Panc1 (cell line): ENCODE measurements around the gene DOK6. TPM values are rescaled to one million over a fixed set of nuclear protein-coding genes. Genes with fewer than 3 reads are reported as not detected.

Experiments used
- ATAC-seq: fragments of 200-7000 bp; cut with Tn5 transposase; 2 replicates; pipeline ENCODE4 v1.9.1; 2020; ENCODE audit warnings: mild to moderate bottlenecking, moderate library complexity
- BruUV-seq: library from RNA; stranded (reverse); fragments of 400-500 nt; replicated peaks from 2 replicates; lab custom pipeline; 2021; lab: Mats Ljungman, UMichigan
- CTCF ChIA-PET: fragments of 300-600 bp; sonication (Branson Sonifier 250); formaldehyde crosslinking; loops from one replicate; lab custom pipeline; 2022; ENCODE audit warnings: antibody characterized with exemption; lab: Charles Lee
- POLR2A ChIA-PET: fragments of 300-600 bp; sonication (Branson Sonifier 250); formaldehyde crosslinking; loops from one replicate; lab custom pipeline; 2022; ENCODE audit warnings: antibody characterized with exemption; lab: Charles Lee
- DNase-seq: peaks from one replicate; pipeline ENCODE4 v3.0.0-alpha.2; 2010; ENCODE audit warnings: low read depth, low spot score
- H3K27ac ChIP-seq: 2 replicates; pipeline ENCODE4 v1.5.1; 2011; ENCODE audit warnings: mild to moderate bottlenecking, low read length, inconsistent platforms
- H3K27me3 ChIP-seq: fragments of 200-500 bp; sonication (Bioruptor generic); 2 replicates; pipeline ENCODE4 v1.6.0; 2014; ENCODE audit warnings: low read length, inconsistent platforms; ENCODE audit not compliant: control insufficient read depth, insufficient read depth
- H3K36me3 ChIP-seq: fragments of 200-500 bp; sonication (Bioruptor generic); 2 replicates; pipeline ENCODE4 v1.5.1; 2014; ENCODE audit warnings: inconsistent platforms, mild to moderate bottlenecking, low read length, moderate library complexity; ENCODE audit not compliant: control insufficient read depth, insufficient read depth
- H3K4me1 ChIP-seq: 2 replicates; pipeline ENCODE4 v1.5.1; 2011; ENCODE audit warnings: inconsistent platforms, mild to moderate bottlenecking, low read length, moderate library complexity; ENCODE audit not compliant: control insufficient read depth, insufficient read depth
- H3K4me3 ChIP-seq, 2 experiments: 2 replicates each; pipeline ENCODE4 v1.5.1; 2011 to 2012; ENCODE audit warnings: low read depth in 2 of 2, low read length in 2 of 2, mild to moderate bottlenecking in 2 of 2, inconsistent platforms in 1 of 2, moderate library complexity in 1 of 2
- H3K9me3 ChIP-seq: fragments of 200-500 bp; sonication (Bioruptor generic); 2 replicates; pipeline ENCODE4 v1.5.1; 2014; ENCODE audit warnings: low read depth, mild to moderate bottlenecking, inconsistent platforms, low read length, moderate library complexity; ENCODE audit not compliant: control insufficient read depth, insufficient read depth
- CTCF ChIP-seq: fragments of 450-650 bp; IDR thresholded peaks from 2 replicates; pipeline ENCODE4 v1.5.1; 2017; ENCODE audit warnings: mild to moderate bottlenecking
- POLR2AphosphoS5 ChIP-seq: IDR thresholded peaks from 2 replicates; pipeline ENCODE4 v1.6.1; 2012; ENCODE audit warnings: mild to moderate bottlenecking, low read depth, low read length, moderate library complexity
- REST ChIP-seq, 2 experiments: IDR thresholded peaks; 2 replicates each; pipeline ENCODE4 v1.6.1; 2011 to 2012; ENCODE audit warnings: low read depth in 2 of 2, control low read depth in 1 of 2, low read length in 1 of 2, mild to moderate bottlenecking in 1 of 2, moderate library complexity in 1 of 2; ENCODE audit not compliant: insufficient read depth in 1 of 2
- SIN3A ChIP-seq: IDR thresholded peaks from 2 replicates; pipeline ENCODE4 v1.6.1; 2012; ENCODE audit warnings: low read depth, mild to moderate bottlenecking, low read length, moderate library complexity, borderline replicate concordance; ENCODE audit not compliant: insufficient read depth
- TCF7L2 ChIP-seq: IDR thresholded peaks from 2 replicates; pipeline ENCODE4 v1.6.1; 2011; ENCODE audit warnings: mild to moderate bottlenecking, low read depth, low read length, inconsistent platforms
- in situ Hi-C: cut with HindIII; loops from 2 replicates; pipeline ENCODE4 v1.10.0; 2016; ENCODE audit warnings: low sequenced_read_pairs, low pct_unique_long_range_greater_than_20kb
- intact Hi-C: fragments of 100-400 bp; cut with micrococcal nuclease; formaldehyde crosslinking; loops from one replicate; pipeline ENCODE4 v1.10.0; 2022; ENCODE audit not compliant: unreplicated experiment
- total RNA-seq: library from RNA; stranded (reverse); gene quantifications from one replicate; pipeline ENCODE4 v1.2.1, GENCODE V29; 2021; ENCODE audit not compliant: unreplicated experiment

Gene DOK6
- total RNA-seq, 1 experiment from 2014 or later: not detected

- Histone ChIP-seq H3K4me3 (no peak overlapping the region), H3K27me3 (no peaks in the 10 kb centered on the region), H3K4me1 (no peaks in the 10 kb centered on the region), H3K36me3 (no peaks in the 10 kb centered on the region), H3K9me3 (no peaks in the 10 kb centered on the region), H3K27ac (no peak overlapping the region)
- in situ Hi-C loops (no loop called here), intact Hi-C loops (no loop called here)
- DNase-seq: no peak
- no peak for TF ChIP-seq CTCF
- TF ChIP-seq SIN3A: no peak
- TF ChIP-seq TCF7L2: no peak
- ChIA-PET CTCF (no interaction called here), POLR2A (no interaction called here)
- no TSS peak for BruUV-seq
- no peak for ATAC-seq
Measured at GRCh38 chr18:69364930-69365329, 35.8 kb upstream of the DOK6 start.

- no TSS peak for BruUV-seq
- intact Hi-C loops (no loop called here), in situ Hi-C loops (no loop called here)
- ChIA-PET CTCF (no interaction called here), POLR2A (no interaction called here)
- no peaks in the 10 kb centered on the region for H3K36me3 ChIP-seq
- H3K9me3 ChIP-seq: no peaks in the 10 kb centered on the region
- H3K27me3 ChIP-seq: no peaks in the 10 kb centered on the region
- no peak for ATAC-seq
- no peak overlapping the region for H3K4me3 ChIP-seq
- no peak for DNase-seq
- TF ChIP-seq POLR2AphosphoS5 (no peak), TCF7L2 (no peak), CTCF (no peak), SIN3A (no peak), REST (IDR thresholded peaks at IDR 0.05; ENCODE audit: insufficient read depth in 1 of 2, low read depth in 2 of 2, low read length in 1 of 2) (no peak)
- no peak overlapping the region for H3K27ac ChIP-seq
- H3K4me1 ChIP-seq: no peaks in the 10 kb centered on the region
Measured at GRCh38 chr18:69365658-69366057, 35.0 kb upstream of the DOK6 start.

- intact Hi-C loops (no loop called here), in situ Hi-C loops (no loop called here)
- ATAC-seq (no peak), DNase-seq (no peak)
- no peaks in the 10 kb centered on the region for H3K9me3 ChIP-seq
- no peaks in the 10 kb centered on the region for H3K4me1 ChIP-seq
- no peaks in the 10 kb centered on the region for H3K36me3 ChIP-seq
- BruUV-seq: no TSS peak
- H3K27ac ChIP-seq: no peak overlapping the region
- no peaks in the 10 kb centered on the region for H3K27me3 ChIP-seq
- ChIA-PET CTCF (no interaction called here), POLR2A (no interaction called here)
- TF ChIP-seq REST (IDR thresholded peaks at IDR 0.05; ENCODE audit: insufficient read depth in 1 of 2, low read depth in 2 of 2, low read length in 1 of 2) (no peak), SIN3A (no peak)
- H3K4me3 ChIP-seq: no peak overlapping the region
Measured at GRCh38 chr18:69367104-69367503, 33.6 kb upstream of the DOK6 start.
